ENCODE data around the gene RIMS4. TPM values are rescaled to one million over a fixed set of nuclear protein-coding genes. Genes with fewer than 3 reads are reported as not detected.

The RIMS4 gene
- total and polyA plus RNA-seq, 9 of the 15 experiments (the other 6 are each of a cell fraction or from before 2014, with no cell fraction given), result 0.04 TPM; not detected in 8

- TF ChIP-seq SLC30A9 (CRISPR knock-in tag; IDR thresholded peaks at IDR 0.05), result no peak
- TF ChIP-seq SREBF1 (IDR thresholded peaks at IDR 0.05; ENCODE audit: borderline replicate concordance, low read depth, low read length), result no peak
- TF ChIP-seq KDM4B (IDR thresholded peaks at IDR 0.05; ENCODE audit: borderline replicate concordance in 2 of 2, low read depth in 1 of 2), result no peak
- no peak for TF ChIP-seq TEAD1 (CRISPR knock-in tag; IDR thresholded peaks at IDR 0.05)
- TF ChIP-seq NR4A1 (CRISPR knock-in tag; IDR thresholded peaks at IDR 0.05), result no peak
- no peak for TF ChIP-seq NR4A1 (tag; IDR thresholded peaks at IDR 0.05)
- TF ChIP-seq MAFG (tag; conservative IDR thresholded peaks at IDR 0.05), result no peak
- peak; percentile 27; the same call in 1 of the 2 replicates for TF ChIP-seq CTBP1 (IDR thresholded peaks at IDR 0.05; ENCODE audit: borderline replicate concordance)
- TF ChIP-seq ELF2 (CRISPR knock-in tag; IDR thresholded peaks at IDR 0.05), result no peak
- no peak for TF ChIP-seq ZNF239 (CRISPR knock-in tag; IDR thresholded peaks at IDR 0.05)
- no peak for TF ChIP-seq HNRNPK (IDR thresholded peaks at IDR 0.05; ENCODE audit: low read depth, low read length, poor library complexity, severe bottlenecking)
- no peak for TF ChIP-seq GABPB1 (CRISPR knock-in tag; IDR thresholded peaks at IDR 0.05)
- TF ChIP-seq MIER1 (IDR thresholded peaks at IDR 0.05; ENCODE audit: low read depth), result no peak
- TF ChIP-seq PBX2 (CRISPR knock-in tag; IDR thresholded peaks at IDR 0.05; ENCODE audit: low read depth), result no peak
- no peak for TF ChIP-seq PBX2 (tag; conservative IDR thresholded peaks at IDR 0.05; ENCODE audit: low read depth)
- no peak for TF ChIP-seq BDP1 (IDR thresholded peaks at IDR 0.05; ENCODE audit: insufficient read depth, insufficient read length)
- TF ChIP-seq ZNF134 (CRISPR knock-in tag; conservative IDR thresholded peaks at IDR 0.05), result no peak
- TF ChIP-seq GABPB2 (CRISPR knock-in tag; conservative IDR thresholded peaks at IDR 0.05), result no peak
- TF ChIP-seq ZNF174 (CRISPR knock-in tag; IDR thresholded peaks at IDR 0.05), result no peak
- TF ChIP-seq SAP30 (IDR thresholded peaks at IDR 0.05; ENCODE audit: borderline replicate concordance, insufficient read depth, low read depth, low read length, poor library complexity, severe bottlenecking), result no peak
Measured at GRCh38 chr20:44747166-44748004, 63.0 kb downstream of the RIMS4 start (continued).
